Neural cell (in vitro differentiated cells): ENCODE results near the gene STX16. TPM values are rescaled to one million over a fixed set of nuclear protein-coding genes. Genes with fewer than 3 reads are reported as not detected.

Source experiments
- H2AFZ ChIP-seq: fragments of 200-600, 300-800 bp; sonication (generic), shearing (Covaris generic); 2 replicates; pipeline ENCODE4 v1.6.0; 2014; ENCODE audit warnings: low read depth, mild to moderate bottlenecking, antibody characterized with exemption, low read length, moderate library complexity
- H3F3A ChIP-seq: fragments of 200-600 bp; shearing (Covaris generic); 2 replicates; pipeline ENCODE4 v1.6.1; 2016; ENCODE audit warnings: mild to moderate bottlenecking, moderate library complexity, mixed read lengths, antibody characterized with exemption, low read length; ENCODE audit not compliant: insufficient read depth, poor library complexity, severe bottlenecking
- H3K27ac ChIP-seq: fragments of 200-600, 300-800 bp; sonication (generic), shearing (Covaris generic); 2 replicates; pipeline ENCODE4 v1.5.1; 2014; ENCODE audit warnings: mild to moderate bottlenecking, low read length, moderate library complexity
- H3K27me3 ChIP-seq: fragments of 300-800, 200-600 bp; sonication (generic), shearing (Covaris generic); 2 replicates; pipeline ENCODE4 v1.6.0; 2014; ENCODE audit warnings: mild to moderate bottlenecking, low read depth, low read length, moderate library complexity; ENCODE audit not compliant: insufficient read depth
- H3K36me3 ChIP-seq: fragments of 300-800, 200-600 bp; sonication (generic), shearing (Covaris generic); 2 replicates; pipeline ENCODE4 v1.5.1; 2014; ENCODE audit warnings: mild to moderate bottlenecking, antibody characterized with exemption, low read length, moderate library complexity; ENCODE audit not compliant: insufficient read depth
- H3K4me2 ChIP-seq: fragments of 300-800, 200-600 bp; sonication (generic), shearing (Covaris generic); 2 replicates; pipeline ENCODE4 v1.6.0; 2014; ENCODE audit warnings: mild to moderate bottlenecking, low read length
- H3K4me3 ChIP-seq: fragments of 300-800, 200-600 bp; sonication (generic), shearing (Covaris generic); 2 replicates; pipeline ENCODE4 v1.5.1; 2014; ENCODE audit warnings: mild to moderate bottlenecking, low read length, moderate library complexity
- H3K79me2 ChIP-seq: fragments of 200-600 bp; shearing (Covaris generic); replicated peaks from 2 replicates; pipeline ENCODE4 v1.6.0; 2014; ENCODE audit warnings: mild to moderate bottlenecking, low read length, moderate library complexity; ENCODE audit not compliant: insufficient read depth
- H3K9ac ChIP-seq: fragments of 300-800, 200-600 bp; sonication (generic), shearing (Covaris generic); 2 replicates; pipeline ENCODE4 v1.6.1; 2016; ENCODE audit warnings: mild to moderate bottlenecking, low read length, mixed read lengths
- H3K9me2 ChIP-seq: fragments of 200-600 bp; shearing (Covaris generic); 2 replicates; pipeline ENCODE4 v1.6.1; 2016; ENCODE audit warnings: mild to moderate bottlenecking, low read length, mixed read lengths; ENCODE audit not compliant: insufficient read depth
- H3K9me3 ChIP-seq: fragments of 200-600, 300-800 bp; sonication (generic), shearing (Covaris generic); 2 replicates; pipeline ENCODE4 v1.6.1; 2016; ENCODE audit warnings: mild to moderate bottlenecking, mixed run types, low read length, moderate library complexity, mixed read lengths
- H4K20me1 ChIP-seq: fragments of 200-600 bp; shearing (Covaris generic); 2 replicates; pipeline ENCODE4 v1.6.1; 2016; ENCODE audit warnings: mild to moderate bottlenecking, mixed run types; ENCODE audit not compliant: insufficient read depth
- CTCF ChIP-seq: fragments of 450-650 bp; IDR thresholded peaks from 2 replicates; pipeline ENCODE4 v1.5.1; 2014; ENCODE audit warnings: antibody characterized with exemption, mild to moderate bottlenecking, moderate library complexity; ENCODE audit not compliant: poor library complexity, severe bottlenecking
- EP300 ChIP-seq: fragments of 450-650 bp; conservative IDR thresholded peaks from 2 replicates; pipeline ENCODE4 v1.6.1; 2014; ENCODE audit warnings: antibody characterized with exemption, mild to moderate bottlenecking, moderate library complexity; ENCODE audit not compliant: poor library complexity, severe bottlenecking
- EZH2 ChIP-seq: fragments of 200-600, 300-800 bp; shearing (Covaris generic), sonication (generic); IDR thresholded peaks from 2 replicates; pipeline ENCODE4 v1.6.1; 2014; ENCODE audit warnings: antibody characterized with exemption, low read length, borderline replicate concordance, mild to moderate bottlenecking; ENCODE audit not compliant: insufficient read depth, poor library complexity, severe bottlenecking
- POLR2AphosphoS5 ChIP-seq: IDR thresholded peaks from 2 replicates; pipeline ENCODE4 v1.6.1; 2012
- RAD21 ChIP-seq: fragments of 450-650 bp; conservative IDR thresholded peaks from 2 replicates; pipeline ENCODE4 v1.6.1; 2014; ENCODE audit warnings: antibody characterized with exemption, mild to moderate bottlenecking, moderate library complexity
- REST ChIP-seq: IDR thresholded peaks from 2 replicates; pipeline ENCODE4 v1.6.1; 2012; ENCODE audit warnings: borderline replicate concordance
- SMC3 ChIP-seq: fragments of 450-650 bp; conservative IDR thresholded peaks from 2 replicates; pipeline ENCODE4 v1.6.1; 2014; ENCODE audit warnings: antibody characterized with exemption, mild to moderate bottlenecking, moderate library complexity; ENCODE audit not compliant: poor library complexity
- polyA plus RNA-seq: library from polyadenylated mRNA; depleted of rRNA; stranded (reverse); fragments of >200 nt; gene quantifications from 2 replicates; pipeline ENCODE4 v1.2.3, GENCODE V29; 2014

The STX16 gene
- polyA plus RNA-seq, 1 donor from 2014 or later = 120 TPM

GRCh38 chr20:58699623-58700107, 48.6 kb downstream of the STX16 start:
- no peaks in the 10 kb centered on the region for H3K9me2 ChIP-seq
- H3K79me2 ChIP-seq = no peaks in the 10 kb centered on the region
- no peak overlapping the region for H3K27ac ChIP-seq
- H3K9ac ChIP-seq = no peak overlapping the region
- H3F3A ChIP-seq = no peaks in the 10 kb centered on the region
- peaks cover 11% of the 10 kb centered on the region for H3K36me3 ChIP-seq
- H3K27me3 ChIP-seq = no peaks in the 10 kb centered on the region
- no peak overlapping the region for H2AFZ ChIP-seq
- H4K20me1 ChIP-seq = no peaks in the 10 kb centered on the region
- TF ChIP-seq RAD21 = no peak
- TF ChIP-seq SMC3 = no peak
- no peak for TF ChIP-seq CTCF
- no peak for TF ChIP-seq EZH2
- TF ChIP-seq REST = no peak
- H3K4me3 ChIP-seq = no peak overlapping the region
- peaks cover 6% of the 10 kb centered on the region for H3K9me3 ChIP-seq
- no peak overlapping the region for H3K4me2 ChIP-seq

GRCh38 chr20:58700121-58700821, 49.2 kb downstream of the STX16 start:
- Histone ChIP-seq H3K27ac (no peak overlapping the region), H3K36me3 (peaks cover 8% of the 10 kb centered on the region), H4K20me1 (no peaks in the 10 kb centered on the region)

More at GRCh38 chr20:58700121-58700821, 49.2 kb downstream of the STX16 start:
- no peak overlapping the region for H3K4me2 ChIP-seq
- H3K9me3 ChIP-seq = no peaks in the 10 kb centered on the region
- H3K79me2 ChIP-seq = no peaks in the 10 kb centered on the region
- no peaks in the 10 kb centered on the region for H3F3A ChIP-seq
- H3K9me2 ChIP-seq = no peaks in the 10 kb centered on the region
- H3K27me3 ChIP-seq = no peaks in the 10 kb centered on the region
- no peak overlapping the region for H3K9ac ChIP-seq
- no peak overlapping the region for H3K4me3 ChIP-seq
- TF ChIP-seq EP300 (no peak), POLR2AphosphoS5 (no peak), CTCF (no peak), REST (no peak)
- no peak overlapping the region for H2AFZ ChIP-seq
